Dendritic cell treated with granulocyte-macrophage colony-stimulating factor and Interleukin-4, amounts not matched to agents 40 ng/mL and 50 ng/mL, for 4 days (primary cell): Measurements from ENCODE around the gene IL32.
A peak's percentile ranks its signal among the peaks of the same experiment; 100 is the strongest.

Experiments used
- H3K27ac Mint-ChIP-seq: one replicate; pipeline ENCODE4 v1.8.0; 2022; ENCODE audit warnings: mild to moderate bottlenecking, mixed read lengths
- H3K27me3 Mint-ChIP-seq: one replicate; pipeline ENCODE4 v1.8.0; 2022; ENCODE audit warnings: mild to moderate bottlenecking, mixed read lengths
- H3K36me3 Mint-ChIP-seq: one replicate; pipeline ENCODE4 v1.8.0; 2022; ENCODE audit warnings: low read depth, mixed read lengths
- H3K4me1 Mint-ChIP-seq: one replicate; pipeline ENCODE4 v1.8.0; 2022; ENCODE audit warnings: low read depth, mixed read lengths
- H3K4me3 Mint-ChIP-seq: one replicate; pipeline ENCODE4 v1.8.0; 2022; ENCODE audit warnings: mild to moderate bottlenecking, moderate library complexity, mixed read lengths
- H3K9me3 Mint-ChIP-seq: one replicate; pipeline ENCODE4 v1.8.0; 2022; ENCODE audit warnings: mixed read lengths
- intact Hi-C: fragments of 100-400 bp; cut with micrococcal nuclease; formaldehyde crosslinking; loops from one replicate; pipeline ENCODE4 v1.15.0; 2022

Gene IL32

GRCh38 chr16:3092501-3092941 is 27.1 kb downstream of the IL32 start:
- no peaks in the 10 kb centered on the region for H3K36me3 Mint-ChIP-seq
- no peak overlapping the region for H3K27ac Mint-ChIP-seq
- intact Hi-C loops: no loop called here
- no peaks in the 10 kb centered on the region for H3K9me3 Mint-ChIP-seq
- H3K4me3 Mint-ChIP-seq: no peak overlapping the region
- H3K4me1 Mint-ChIP-seq: peaks cover 21% of the 10 kb centered on the region
- H3K27me3 Mint-ChIP-seq: peaks cover 15% of the 10 kb centered on the region

- Mint-ChIP-seq H3K27ac (no peak overlapping the region), H3K4me3 (no peak overlapping the region), H3K4me1 (peaks cover 26% of the 10 kb centered on the region), H3K36me3 (no peaks in the 10 kb centered on the region), H3K27me3 (peaks cover 29% of the 10 kb centered on the region), H3K9me3 (no peaks in the 10 kb centered on the region)
- intact Hi-C loops: loop anchor here (1.0 kb wide), 1 partner anchor 35 kb away; no protein-coding TSS in a partner anchor
Measured at GRCh38 chr16:3094289-3095027, 29.0 kb downstream of the IL32 start.

DNA sequence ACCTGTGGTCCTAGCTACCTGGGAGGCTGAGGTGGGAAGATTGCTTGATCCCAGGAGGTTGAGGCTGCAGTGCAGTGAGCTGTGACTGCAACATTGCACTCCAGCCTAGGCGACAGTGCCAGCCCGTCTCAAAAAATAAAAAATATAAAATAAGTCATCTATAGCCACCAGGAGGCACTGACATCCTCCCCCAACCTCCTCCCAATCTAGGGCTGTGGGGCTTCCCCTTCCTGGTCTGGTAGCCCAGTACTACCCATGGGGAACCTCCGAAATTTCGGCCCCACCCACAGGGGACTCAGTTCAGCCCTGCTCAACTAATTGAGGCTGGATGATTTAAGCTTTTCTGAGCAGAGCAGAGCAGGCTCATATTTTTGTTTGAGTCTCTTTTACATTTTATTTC is 30.4 kb downstream of the IL32 start:
- no peak overlapping the region for H3K27ac Mint-ChIP-seq
- no peaks in the 10 kb centered on the region for H3K9me3 Mint-ChIP-seq

GRCh38 chr16:3096362-3096761 is 30.9 kb downstream of the IL32 start:
- peaks cover 27% of the 10 kb centered on the region for H3K27me3 Mint-ChIP-seq
- H3K4me1 Mint-ChIP-seq: peaks cover 41% of the 10 kb centered on the region
- H3K9me3 Mint-ChIP-seq: no peaks in the 10 kb centered on the region
- no peaks in the 10 kb centered on the region for H3K36me3 Mint-ChIP-seq
- intact Hi-C loops: loop anchor here (1.0 kb wide), 1 partner anchor 33 kb away; no protein-coding TSS in a partner anchor
- H3K4me3 Mint-ChIP-seq: no peak overlapping the region
- no peak overlapping the region for H3K27ac Mint-ChIP-seq

More for the DNA sequence above, 30.4 kb downstream of the IL32 start:
- Mint-ChIP-seq H3K36me3 (no peaks in the 10 kb centered on the region), H3K27me3 (peaks cover 29% of the 10 kb centered on the region), H3K4me3 (no peak overlapping the region), H3K4me1 (peaks cover 36% of the 10 kb centered on the region)
- intact Hi-C loops: loop anchor here (1.0 kb wide), 1 partner anchor 33 kb away; no protein-coding TSS in a partner anchor

- Mint-ChIP-seq H3K4me1 (peaks cover 49% of the 10 kb centered on the region), H3K27ac (no peak overlapping the region), H3K9me3 (no peaks in the 10 kb centered on the region), H3K27me3 (peaks cover 22% of the 10 kb centered on the region), H3K4me3 (no peak overlapping the region), H3K36me3 (no peaks in the 10 kb centered on the region)
- intact Hi-C loops: no loop called here
Measured at GRCh38 chr16:3097266-3097665, 31.8 kb downstream of the IL32 start.

DNA sequence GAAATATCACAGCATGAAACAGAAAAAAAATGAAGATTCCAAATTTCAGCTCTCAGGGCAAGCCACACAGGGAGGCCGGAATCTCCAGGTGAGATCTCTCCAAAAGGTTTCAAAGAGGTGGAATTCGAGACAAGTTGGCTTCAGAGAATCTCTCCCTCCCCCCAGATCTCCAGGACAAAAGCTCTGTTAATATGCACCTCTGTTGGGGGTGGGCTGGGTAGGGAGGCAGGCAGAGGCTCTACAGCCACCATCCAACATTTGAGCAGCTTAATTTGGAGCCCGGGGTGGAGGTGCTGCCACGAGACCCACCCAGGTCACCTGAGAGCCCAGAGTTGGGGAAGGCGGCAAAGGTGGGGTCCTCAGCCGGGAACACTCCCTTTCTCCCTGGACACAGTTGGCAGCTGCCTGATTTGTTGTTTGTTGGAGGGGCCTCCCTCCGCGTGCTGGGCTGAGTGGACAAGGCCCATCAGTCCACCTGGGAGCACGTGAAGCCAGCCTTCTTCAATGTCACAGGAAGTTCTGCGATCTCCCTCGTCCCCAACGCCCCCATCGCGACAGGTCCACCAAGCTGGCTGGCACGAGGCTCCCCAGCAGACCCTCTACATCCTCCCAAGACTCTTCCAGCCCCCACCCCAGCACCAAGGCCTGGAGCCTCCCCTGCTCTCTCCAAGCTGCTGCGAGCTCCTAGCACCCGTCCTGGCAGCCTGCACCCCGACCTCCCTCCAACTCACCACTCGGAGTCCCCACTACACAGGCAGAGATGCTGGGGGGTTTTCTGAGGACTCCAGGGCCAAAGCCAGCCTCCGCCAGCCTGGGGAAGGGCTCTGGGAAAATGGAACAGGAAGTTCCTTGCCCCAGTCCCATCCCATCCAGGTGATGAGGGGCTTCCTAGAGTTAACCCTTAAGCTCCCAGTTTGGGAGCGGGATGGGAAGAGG is 33.3 kb downstream of the IL32 start, which contains the start of gene ZSCAN10:
TSS of gene ZSCAN10 (minus strand) at position 836 of the 936 bp plus-strand sequence. CDS start 6,357 bp downstream, outside the sequence.
- Mint-ChIP-seq H3K36me3 (no peaks in the 10 kb centered on the region), H3K4me3 (peak within 1 kb of the TSS; percentile 69), H3K27ac (peak within 1 kb of the TSS; percentile 61), H3K4me1 (peaks cover 51% of the 10 kb centered on the region), H3K27me3 (peaks cover 16% of the 10 kb centered on the region), H3K9me3 (no peaks in the 10 kb centered on the region)
- intact Hi-C loops: no loop called here

DNA sequence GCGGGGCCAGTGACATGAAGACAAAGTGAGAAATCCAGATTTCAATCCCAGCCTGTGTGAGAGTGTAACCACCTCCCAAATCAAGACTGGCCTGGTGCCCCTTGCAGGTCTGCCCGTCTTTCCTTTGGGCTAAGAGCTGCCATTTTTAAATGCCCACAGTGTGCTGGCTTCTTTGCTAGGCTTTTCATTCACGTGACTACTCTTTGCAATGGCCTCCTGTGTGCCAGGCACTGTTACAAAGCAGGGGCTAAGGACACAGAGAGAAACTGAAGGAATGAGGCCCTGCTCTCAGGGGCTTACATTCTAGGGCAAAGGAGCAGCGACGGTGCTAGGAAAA is 33.9 kb downstream of the IL32 start:
- H3K36me3 Mint-ChIP-seq: no peaks in the 10 kb centered on the region
- no peak overlapping the region for H3K27ac Mint-ChIP-seq
- H3K4me1 Mint-ChIP-seq: peaks cover 51% of the 10 kb centered on the region
- peaks cover 16% of the 10 kb centered on the region for H3K27me3 Mint-ChIP-seq
- H3K4me3 Mint-ChIP-seq: no peak overlapping the region
- H3K9me3 Mint-ChIP-seq: no peaks in the 10 kb centered on the region
- intact Hi-C loops: no loop called here

GRCh38 chr16:3099732-3100499 is 34.5 kb downstream of the IL32 start:
- intact Hi-C loops: no loop called here
- Mint-ChIP-seq H3K4me1 (peaks cover 45% of the 10 kb centered on the region), H3K9me3 (no peaks in the 10 kb centered on the region)

DNA sequence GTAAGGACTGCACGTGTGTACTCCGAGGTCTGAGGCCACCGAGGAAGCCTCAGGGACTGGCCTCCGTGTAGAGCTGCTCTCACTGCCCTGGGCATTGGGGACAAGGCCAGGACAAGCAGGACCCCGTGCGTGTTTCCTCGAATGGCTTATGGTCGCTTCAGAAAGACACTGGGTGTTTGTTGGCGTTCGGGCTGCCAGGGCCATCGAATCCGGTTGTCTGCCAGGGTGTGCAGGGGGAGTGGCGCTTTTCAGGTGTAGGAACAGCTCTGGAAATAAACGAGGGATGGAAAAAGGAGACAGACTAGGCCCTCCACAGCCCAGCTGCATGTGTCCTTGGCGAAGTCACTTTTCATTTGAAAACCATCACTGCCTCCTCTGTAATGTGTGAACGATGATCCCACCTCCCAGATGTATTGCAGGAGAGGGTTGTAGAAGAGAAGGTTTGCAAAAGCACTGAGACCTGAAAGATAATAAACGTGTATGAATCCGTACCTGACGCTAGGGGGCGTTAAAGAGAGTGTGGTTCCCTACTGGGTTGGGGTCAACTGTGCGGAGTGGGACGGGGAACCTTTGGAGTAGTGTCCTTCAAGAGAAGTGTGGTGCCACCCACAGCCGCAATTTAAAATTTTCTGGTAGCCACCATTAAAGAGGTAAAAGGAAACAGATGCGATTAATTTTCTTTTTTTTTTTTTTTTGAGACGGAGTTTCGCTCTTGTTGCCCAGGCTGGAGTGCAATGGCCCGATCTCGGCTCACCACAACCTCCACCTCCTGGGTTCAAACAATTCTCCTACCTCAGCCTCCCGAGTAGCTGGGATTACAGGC is 35.8 kb downstream of the IL32 start:
- Mint-ChIP-seq H3K4me1 (peaks cover 54% of the 10 kb centered on the region), H3K4me3 (peak overlapping the region; percentile 17)

More at GRCh38 chr16:3099732-3100499, 34.5 kb downstream of the IL32 start:
- Mint-ChIP-seq H3K27me3 (peaks cover 16% of the 10 kb centered on the region), H3K36me3 (no peaks in the 10 kb centered on the region), H3K4me3 (peak overlapping the region; percentile 69), H3K27ac (peak overlapping the region; percentile 61)

DNA sequence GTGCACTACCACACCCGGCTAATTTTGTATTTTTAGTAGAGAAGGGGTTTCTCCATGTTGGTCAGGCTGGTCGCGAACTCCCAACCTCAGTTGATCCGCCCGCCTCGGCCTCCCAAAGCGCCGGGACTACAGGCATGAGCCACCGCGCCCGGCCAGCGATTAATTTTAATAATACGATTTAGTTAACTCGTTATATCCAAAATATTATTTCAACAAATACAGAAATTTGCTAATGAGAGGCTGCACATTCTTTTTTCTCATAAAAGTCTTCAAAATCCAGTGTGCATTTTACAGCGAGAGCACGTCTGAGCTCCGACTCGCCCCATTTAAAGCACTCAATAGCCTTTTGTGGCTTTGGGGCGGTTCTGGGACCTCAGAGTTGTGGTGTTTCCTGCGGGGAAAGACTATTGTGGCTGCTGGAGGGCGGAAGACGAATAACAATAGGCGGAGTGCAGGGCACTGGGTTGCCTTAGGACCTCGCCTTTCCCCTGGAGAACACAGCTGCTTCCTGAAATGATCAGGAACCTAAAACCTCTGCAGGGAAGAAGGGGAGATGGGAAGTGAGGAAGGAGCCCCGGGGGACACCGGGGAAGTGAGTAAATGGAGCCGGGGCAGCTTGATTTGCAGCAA is 36.5 kb downstream of the IL32 start:
- Mint-ChIP-seq H3K36me3 (no peaks in the 10 kb centered on the region), H3K4me1 (peaks cover 57% of the 10 kb centered on the region), H3K27ac (peak overlapping the region; percentile 54), H3K9me3 (no peaks in the 10 kb centered on the region), H3K27me3 (peaks cover 16% of the 10 kb centered on the region), H3K4me3 (no peak overlapping the region)
- intact Hi-C loops: no loop called here

More for the DNA sequence above, 35.8 kb downstream of the IL32 start:
- intact Hi-C loops: no loop called here
- H3K27me3 Mint-ChIP-seq: peaks cover 16% of the 10 kb centered on the region
- H3K9me3 Mint-ChIP-seq: no peaks in the 10 kb centered on the region
- H3K27ac Mint-ChIP-seq: peak overlapping the region; percentile 54
- no peaks in the 10 kb centered on the region for H3K36me3 Mint-ChIP-seq

- intact Hi-C loops: no loop called here
Measured at GRCh38 chr16:3106205-3106928, 40.9 kb downstream of the IL32 start.

More at GRCh38 chr16:3106205-3106928, 40.9 kb downstream of the IL32 start:
- H3K4me3 Mint-ChIP-seq: peak overlapping the region; percentile 82
- H3K4me1 Mint-ChIP-seq: peaks cover 30% of the 10 kb centered on the region
- no peaks in the 10 kb centered on the region for H3K9me3 Mint-ChIP-seq
- no peaks in the 10 kb centered on the region for H3K36me3 Mint-ChIP-seq
- peaks cover 13% of the 10 kb centered on the region for H3K27me3 Mint-ChIP-seq
- peak overlapping the region; percentile 79 for H3K27ac Mint-ChIP-seq
